PFSK-1 (cell line): ENCODE results near the gene ACADS.

Experiments used
- FOXP2 ChIP-seq: optimal IDR thresholded peaks from 2 replicates; pipeline ENCODE3; 2011; ENCODE audit warnings: borderline replicate concordance, control low read depth, inconsistent platforms; ENCODE audit not compliant: insufficient read depth; ENCODE audit errors: extremely low read length, extremely low read depth
- POLR2AphosphoS5 ChIP-seq: IDR thresholded peaks from 2 replicates; pipeline ENCODE4 v1.6.1; 2012; ENCODE audit warnings: low read depth, mild to moderate bottlenecking, control low read depth, low read length, moderate library complexity
- SIN3A ChIP-seq: IDR thresholded peaks from 2 replicates; pipeline ENCODE4 v1.6.1; 2012; ENCODE audit warnings: mild to moderate bottlenecking, low read length, moderate library complexity, borderline replicate concordance; ENCODE audit not compliant: insufficient read depth
- TAF1 ChIP-seq: IDR thresholded peaks from 2 replicates; pipeline ENCODE4 v1.6.1; 2012; ENCODE audit warnings: low read length, control low read depth, borderline replicate concordance; ENCODE audit not compliant: insufficient read depth
- TF ChIP-seq, protein P1 (sequence below), 2 experiments: IDR thresholded peaks; 2 replicates each; pipeline versions ENCODE4 v1.6.1 to v1.8.0; 2011 to 2012; ENCODE audit warnings: low read depth in 2 of 2, low read length in 2 of 2, control low read depth in 1 of 2, inconsistent platforms in 1 of 2, mild to moderate bottlenecking in 1 of 2, moderate library complexity in 1 of 2; ENCODE audit not compliant: insufficient read depth in 1 of 2

Gene ACADS

DNA sequence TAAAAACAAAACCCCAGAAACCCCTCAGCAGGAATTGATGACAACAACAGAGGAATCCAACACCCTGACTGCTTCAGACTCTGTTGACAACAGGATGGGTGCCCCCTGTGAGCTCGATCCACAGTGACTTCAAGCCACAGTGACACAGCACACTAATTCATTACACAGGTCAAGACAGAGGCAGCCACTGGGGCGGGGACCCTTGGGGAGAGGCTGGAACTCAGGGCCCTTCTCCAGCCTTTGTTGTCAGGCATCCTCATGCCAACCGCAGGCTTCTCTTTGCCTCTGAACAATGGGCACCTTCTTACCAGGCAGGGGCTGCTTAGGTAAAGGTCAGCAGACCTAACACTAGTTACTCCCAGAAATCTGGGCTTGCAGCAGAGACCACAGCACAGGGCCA, 37.6 kb downstream of the ACADS start:
- TF ChIP-seq, protein P1, sequence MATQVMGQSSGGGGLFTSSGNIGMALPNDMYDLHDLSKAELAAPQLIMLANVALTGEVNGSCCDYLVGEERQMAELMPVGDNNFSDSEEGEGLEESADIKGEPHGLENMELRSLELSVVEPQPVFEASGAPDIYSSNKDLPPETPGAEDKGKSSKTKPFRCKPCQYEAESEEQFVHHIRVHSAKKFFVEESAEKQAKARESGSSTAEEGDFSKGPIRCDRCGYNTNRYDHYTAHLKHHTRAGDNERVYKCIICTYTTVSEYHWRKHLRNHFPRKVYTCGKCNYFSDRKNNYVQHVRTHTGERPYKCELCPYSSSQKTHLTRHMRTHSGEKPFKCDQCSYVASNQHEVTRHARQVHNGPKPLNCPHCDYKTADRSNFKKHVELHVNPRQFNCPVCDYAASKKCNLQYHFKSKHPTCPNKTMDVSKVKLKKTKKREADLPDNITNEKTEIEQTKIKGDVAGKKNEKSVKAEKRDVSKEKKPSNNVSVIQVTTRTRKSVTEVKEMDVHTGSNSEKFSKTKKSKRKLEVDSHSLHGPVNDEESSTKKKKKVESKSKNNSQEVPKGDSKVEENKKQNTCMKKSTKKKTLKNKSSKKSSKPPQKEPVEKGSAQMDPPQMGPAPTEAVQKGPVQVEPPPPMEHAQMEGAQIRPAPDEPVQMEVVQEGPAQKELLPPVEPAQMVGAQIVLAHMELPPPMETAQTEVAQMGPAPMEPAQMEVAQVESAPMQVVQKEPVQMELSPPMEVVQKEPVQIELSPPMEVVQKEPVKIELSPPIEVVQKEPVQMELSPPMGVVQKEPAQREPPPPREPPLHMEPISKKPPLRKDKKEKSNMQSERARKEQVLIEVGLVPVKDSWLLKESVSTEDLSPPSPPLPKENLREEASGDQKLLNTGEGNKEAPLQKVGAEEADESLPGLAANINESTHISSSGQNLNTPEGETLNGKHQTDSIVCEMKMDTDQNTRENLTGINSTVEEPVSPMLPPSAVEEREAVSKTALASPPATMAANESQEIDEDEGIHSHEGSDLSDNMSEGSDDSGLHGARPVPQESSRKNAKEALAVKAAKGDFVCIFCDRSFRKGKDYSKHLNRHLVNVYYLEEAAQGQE (IDR thresholded peaks at IDR 0.05; ENCODE audit: insufficient read depth in 1 of 2, low read depth in 2 of 2, low read length in 2 of 2): no peak
- TF ChIP-seq FOXP2 (no peak), POLR2AphosphoS5 (no peak), SIN3A (no peak), TAF1 (no peak)

DNA sequence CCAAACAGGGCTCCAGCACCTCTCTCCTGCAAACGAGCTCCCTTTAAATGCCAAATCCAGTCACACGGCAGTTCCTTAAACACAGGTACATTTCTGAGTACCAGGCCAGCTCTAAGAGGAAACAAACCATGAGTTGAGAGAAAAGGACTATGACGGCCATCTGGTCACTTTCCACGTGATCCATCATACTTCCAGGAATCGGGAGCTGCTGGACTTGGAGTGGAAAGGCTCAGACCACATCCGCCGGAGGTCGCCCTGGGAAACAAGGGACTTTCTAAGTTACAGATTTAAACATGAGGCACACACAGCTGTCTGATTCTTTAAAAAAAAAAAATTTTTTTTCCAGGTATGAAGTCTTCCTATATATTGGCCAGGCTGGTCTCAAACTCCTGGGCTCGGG, 39.2 kb downstream of the ACADS start:
- no peak for TF ChIP-seq SIN3A
- no peak for TF ChIP-seq POLR2AphosphoS5

DNA sequence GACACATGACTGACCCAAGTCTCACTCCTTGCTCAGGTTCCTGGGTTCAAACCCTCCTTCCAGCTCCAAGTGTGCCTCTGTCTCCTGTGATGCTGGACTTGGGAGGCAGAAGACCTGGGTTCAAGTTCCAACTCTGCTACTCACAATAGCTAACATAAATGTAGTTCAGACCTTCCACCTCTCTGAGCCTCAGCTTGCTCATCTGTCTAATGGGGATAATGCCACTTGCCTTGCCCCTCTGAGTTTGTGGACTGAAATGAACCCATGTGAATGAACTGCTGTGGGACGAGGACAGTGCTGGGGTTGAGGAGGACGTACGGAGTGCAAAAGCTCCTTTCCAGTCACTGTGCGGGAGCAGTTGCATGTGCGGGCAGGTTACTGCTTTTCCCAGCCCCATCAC, 40.9 kb downstream of the ACADS start:
- no peak for TF ChIP-seq POLR2AphosphoS5
- no peak for TF ChIP-seq SIN3A
- no peak for TF ChIP-seq FOXP2
- TF ChIP-seq TAF1: no peak
- TF ChIP-seq, protein P1 (IDR thresholded peaks at IDR 0.05; ENCODE audit: insufficient read depth in 1 of 2, low read depth in 2 of 2, low read length in 2 of 2): no peak

DNA sequence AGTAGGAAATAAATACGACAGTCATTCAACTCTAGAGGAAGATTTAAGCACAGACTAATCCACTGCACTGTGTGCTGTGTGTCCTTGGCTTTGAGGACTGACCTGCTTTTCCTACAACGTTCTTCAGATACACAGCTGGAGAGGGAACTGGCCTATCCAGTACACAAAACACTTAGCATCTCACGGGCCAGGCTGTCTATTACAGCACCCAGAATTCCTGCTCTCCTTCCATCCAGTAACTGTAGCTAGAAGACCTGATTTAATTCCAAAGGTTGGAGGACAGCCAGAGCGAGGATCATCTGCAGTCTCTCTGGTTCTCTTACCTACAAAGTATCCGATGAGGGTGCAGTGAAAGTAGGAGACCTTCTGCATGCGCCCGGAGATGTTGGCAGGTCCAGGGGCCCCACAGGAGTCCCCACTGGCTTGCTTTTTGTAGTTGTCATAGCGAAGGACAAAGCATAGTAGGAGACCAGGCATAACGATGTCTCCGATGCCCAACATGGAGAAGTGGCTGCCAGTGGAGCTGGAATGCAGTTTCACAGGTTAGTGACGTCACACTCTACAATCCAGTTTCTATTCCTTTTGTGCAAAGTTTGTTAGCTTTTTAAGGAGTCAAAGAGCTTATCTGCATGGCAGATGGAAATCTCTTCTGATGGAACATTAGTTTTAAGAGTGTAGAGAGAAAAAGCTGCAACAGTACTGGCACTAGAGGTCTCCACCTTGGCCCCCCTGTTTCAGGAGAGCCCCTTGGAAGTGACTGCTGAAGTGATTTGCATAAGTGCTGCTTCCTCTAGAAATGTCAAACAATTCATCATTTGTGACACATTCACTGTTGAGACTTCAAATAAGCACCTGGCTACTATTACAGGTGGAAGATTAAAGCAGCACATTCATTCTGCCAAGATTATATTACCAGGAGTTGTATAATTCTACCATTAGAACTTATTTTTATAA, 41.7 kb downstream of the ACADS start:
- TF ChIP-seq FOXP2 (no peak), POLR2AphosphoS5 (no peak), SIN3A (no peak), TAF1 (no peak)
- TF ChIP-seq, protein P1 (IDR thresholded peaks at IDR 0.05; ENCODE audit: insufficient read depth in 1 of 2, low read depth in 2 of 2, low read length in 2 of 2): no peak

DNA sequence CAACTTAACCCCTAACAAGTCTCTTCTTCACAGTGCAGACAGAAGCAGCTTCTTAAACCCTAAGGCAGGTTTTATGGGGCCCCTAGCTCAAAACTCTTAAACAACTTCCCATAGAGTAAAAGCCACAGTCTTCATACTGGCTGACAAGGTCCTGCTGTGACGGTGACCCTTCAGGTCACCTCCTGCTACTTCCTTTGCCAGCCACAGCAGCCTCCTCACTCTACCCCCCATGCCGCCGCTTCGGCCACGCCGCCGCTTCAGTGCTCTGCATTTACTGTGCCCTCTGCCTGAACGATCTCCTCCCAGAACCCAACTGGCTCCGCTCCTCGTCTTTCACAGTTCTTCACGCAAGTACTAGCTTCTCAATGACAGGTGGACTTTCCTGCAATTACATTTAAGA, 45.5 kb downstream of the ACADS start:
- TF ChIP-seq TAF1 (no peak), POLR2AphosphoS5 (no peak), FOXP2 (no peak), SIN3A (no peak)
- TF ChIP-seq, protein P1 (IDR thresholded peaks at IDR 0.05; ENCODE audit: insufficient read depth in 1 of 2, low read depth in 2 of 2, low read length in 2 of 2): no peak
